ENCODE measurements around the gene ULBP1. TPM values are rescaled to one million over a fixed set of nuclear protein-coding genes. Genes with fewer than 3 reads are reported as not detected.
"Not testable (repeated sequence)": the region's sequence is repeated elsewhere in the genome, so short reads cannot be mapped to it uniquely, and the experiment has no call there.

ULBP1 gene
- total RNA-seq (under 1 TPM in 4 of 5 donors, not detected in 1; 0.13 to 0.23 (median 0.14) TPM), total RNA-seq (0 to 16.7 (median 0.30) reads per million in 29 experiments)
- total RNA-seq (2013), result not detected

DNA sequence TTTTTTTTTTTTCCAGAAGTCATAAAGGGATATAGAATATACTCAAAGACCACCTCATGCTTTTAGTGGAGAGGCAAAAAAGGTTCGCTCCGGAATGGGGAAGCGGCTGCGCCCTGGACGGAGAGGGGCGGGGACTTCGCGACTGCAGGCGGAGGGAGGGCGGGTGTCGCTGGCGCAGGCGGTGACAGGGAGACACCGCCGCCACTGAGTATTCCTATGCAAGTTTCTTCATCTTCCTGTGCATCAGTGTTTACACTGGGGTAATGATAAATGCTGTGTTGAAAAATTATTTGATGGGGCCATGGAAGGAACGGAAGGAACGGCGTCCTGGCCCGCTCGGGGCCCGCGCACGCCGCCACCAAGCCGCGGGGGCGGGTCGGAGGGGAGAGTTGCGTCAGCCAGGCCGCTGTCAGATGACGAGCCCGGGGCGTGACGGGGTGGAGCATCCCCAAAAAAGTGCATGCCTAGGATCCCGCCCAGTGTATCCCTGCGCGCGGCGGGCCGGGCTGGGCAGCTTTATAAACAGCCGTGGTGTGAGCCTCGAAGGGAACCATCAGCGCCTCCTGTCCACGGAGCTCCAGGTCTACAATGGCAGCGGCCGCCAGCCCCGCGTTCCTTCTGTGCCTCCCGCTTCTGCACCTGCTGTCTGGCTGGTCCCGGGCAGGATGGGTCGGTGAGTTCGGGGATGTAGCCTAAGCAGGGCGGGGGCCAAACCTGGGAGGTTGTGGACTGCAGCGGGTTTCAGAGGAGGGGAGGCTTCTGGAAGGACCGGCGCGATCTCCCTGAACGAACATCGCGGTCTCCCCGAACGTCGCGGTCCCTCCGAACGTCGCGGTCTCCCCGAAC, at the start of gene ULBP1:
Gene ULBP1 (plus strand): TSS at position 482 of the 846 bp plus-strand sequence. CDS start 107 bp downstream, at position 589.
- under 1% methylated on average over 68 of the region's 69 CpGs for WGBS (ENCODE audit: insufficient coverage)
- H3K4me1 ChIP-seq (ENCODE audit: control insufficient read depth in 1 of 2, extremely low read depth in 1 of 2, insufficient read depth in 2 of 2, low read length in 2 of 2), result peaks cover 8 to 31% of the 10 kb centered on the region in 2 experiments
- no peaks in the 10 kb centered on the region for H3K9me3 ChIP-seq
- Mint-ChIP-seq H3K4me1 (peaks cover 22 to 33% (median 26%) of the 10 kb centered on the region in 3 donors), H3K27ac (peak within 1 kb of the TSS; percentile 34 to 40), H3K27me3 (peaks cover 73 to 88% of the 10 kb centered on the region in 2 donors), H3K36me3 (no peaks in the 10 kb centered on the region), H3K4me3 (peak within 1 kb of the TSS; percentile 84 to 95 (median 85)), H3K9me3 (no peaks in the 10 kb centered on the region)
- peaks cover 6 to 78% of the 10 kb centered on the region in 2 experiments for H3K27me3 ChIP-seq (replicated peaks in 1 of 2; ENCODE audit: control insufficient read depth in 2 of 2, extremely low read depth in 1 of 2, insufficient read depth in 2 of 2, low read length in 1 of 2)
- DNase-seq (peak; percentile 30 to 79 (median 51)), ATAC-seq (replicated peaks in 1 of 4) (peak; percentile 67 to 79 (median 72))
- peak within 1 kb of the TSS; percentile 52 to 60 for H3K4me3 ChIP-seq (ENCODE audit: control insufficient read depth in 1 of 2, extremely low read depth in 1 of 2, low read length in 1 of 2)
- POLR2A ChIA-PET, result interaction anchor here in 1 of 2 donors (0.6 kb wide), 1 partner anchor 27 kb away, joined by 3 read pairs; no protein-coding TSS in a partner anchor
- no peaks in the 10 kb centered on the region for H3K36me3 ChIP-seq (ENCODE audit: control insufficient read depth in 2 of 2, extremely low read depth in 1 of 2, insufficient read depth in 1 of 2, low read length in 1 of 2)
- no peak within 1 kb of the TSS for H3K27ac ChIP-seq (ENCODE audit: low read length)
- CTCF ChIA-PET, result no interaction called here

DNA sequence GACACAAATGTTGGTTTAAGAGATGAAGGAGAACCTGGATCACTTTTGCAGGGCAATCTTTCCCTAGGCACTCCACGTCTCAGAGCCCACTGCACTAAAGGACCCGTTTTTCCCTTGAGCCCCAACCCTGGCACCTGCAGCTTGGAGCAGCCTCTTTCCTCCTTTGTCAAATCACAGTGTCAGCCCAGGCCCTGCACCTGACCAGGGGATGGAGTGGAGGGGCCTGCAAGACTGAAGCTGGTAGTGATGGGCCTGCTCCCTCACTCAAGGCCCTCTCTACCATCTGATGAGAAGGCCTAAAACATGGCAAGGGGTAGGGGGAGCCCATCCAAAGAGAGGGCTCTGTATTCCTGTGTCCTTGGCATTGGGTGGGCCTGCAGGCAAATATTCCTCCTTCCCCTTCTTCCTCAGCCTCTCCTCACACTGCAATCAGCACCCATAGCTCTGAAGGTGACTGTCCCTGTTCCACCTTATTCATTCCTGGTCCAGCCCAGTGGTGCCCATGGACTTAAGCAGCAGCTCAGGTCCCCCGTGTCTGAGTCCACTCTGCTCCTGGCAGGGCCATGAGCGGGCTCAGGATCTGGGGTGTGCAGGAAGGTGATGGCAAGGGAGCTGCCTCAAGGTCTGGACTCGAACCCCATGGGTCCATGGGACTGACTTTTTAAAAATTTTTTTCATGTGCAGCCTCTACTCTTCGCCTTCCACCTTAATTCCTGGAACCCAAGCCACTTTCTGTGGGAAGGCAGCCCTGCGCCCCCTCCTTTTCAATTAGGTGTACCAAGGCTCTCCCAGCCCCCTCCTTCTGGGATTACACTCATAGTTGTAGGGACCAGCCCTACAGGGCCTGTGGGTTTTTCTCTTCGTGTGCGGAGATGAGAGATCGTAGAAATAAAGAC, 47.5 kb upstream of the ULBP1 start:
- H3K27me3 Mint-ChIP-seq, result peaks cover 18 to 25% of the 10 kb centered on the region in 2 donors
- POLR2A ChIA-PET, result no interaction called here
- DNase-seq, result no peak

DNA sequence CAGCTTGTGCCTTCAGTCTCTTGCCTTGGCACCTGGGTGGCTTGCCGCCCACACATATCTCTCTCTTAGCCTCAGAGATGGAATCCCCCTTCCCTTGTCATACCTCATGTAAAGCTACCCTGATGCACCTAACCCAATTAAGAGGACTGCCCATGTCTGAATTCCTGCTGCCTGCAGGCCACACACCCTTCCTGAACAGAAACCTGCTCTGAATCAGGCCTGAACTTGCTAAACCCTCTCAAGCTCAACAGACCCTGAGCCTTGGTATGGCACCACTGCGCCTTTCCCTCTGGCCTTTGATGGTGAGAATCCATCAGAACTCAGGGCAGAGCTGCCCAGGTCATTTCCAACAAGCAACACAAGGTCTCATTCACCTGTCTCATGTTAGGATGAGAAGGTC, 46.1 kb upstream of the ULBP1 start:
- no peak overlapping the region for H3K4me3 Mint-ChIP-seq
- ATAC-seq (replicated peaks in 1 of 4), result no peak

More for the DNA sequence above, 47.5 kb upstream of the ULBP1 start:
- Histone ChIP-seq H3K9me3 (no peaks in the 10 kb centered on the region), H3K27ac (ENCODE audit: low read length) (no peak overlapping the region), H3K27me3 (replicated peaks in 1 of 2; ENCODE audit: control insufficient read depth in 2 of 2, extremely low read depth in 1 of 2, insufficient read depth in 2 of 2, low read length in 1 of 2) (peaks cover 3 to 31% of the 10 kb centered on the region in 2 experiments), H3K4me3 (ENCODE audit: control insufficient read depth in 1 of 2, extremely low read depth in 1 of 2, low read length in 1 of 2) (no peak overlapping the region), H3K36me3 (ENCODE audit: control insufficient read depth in 2 of 2, extremely low read depth in 1 of 2, insufficient read depth in 1 of 2, low read length in 1 of 2) (no peaks in the 10 kb centered on the region), H3K4me1 (ENCODE audit: control insufficient read depth in 1 of 2, extremely low read depth in 1 of 2, insufficient read depth in 2 of 2, low read length in 2 of 2) (no peaks in the 10 kb centered on the region)
- Mint-ChIP-seq H3K4me3 (no peak overlapping the region), H3K36me3 (no peaks in the 10 kb centered on the region), H3K27ac (no peak overlapping the region), H3K4me1 (no peaks in the 10 kb centered on the region), H3K9me3 (no peaks in the 10 kb centered on the region)
- no peak for ATAC-seq (replicated peaks in 1 of 4)
- WGBS (ENCODE audit: insufficient coverage), result 75% methylated on average over 8 of the region's 10 CpGs
- CTCF ChIA-PET, result interaction anchor here in 1 of 2 donors (0.6 kb wide), 1 partner anchor 544 kb away, joined by 8 read pairs; no protein-coding TSS in a partner anchor

DNA sequence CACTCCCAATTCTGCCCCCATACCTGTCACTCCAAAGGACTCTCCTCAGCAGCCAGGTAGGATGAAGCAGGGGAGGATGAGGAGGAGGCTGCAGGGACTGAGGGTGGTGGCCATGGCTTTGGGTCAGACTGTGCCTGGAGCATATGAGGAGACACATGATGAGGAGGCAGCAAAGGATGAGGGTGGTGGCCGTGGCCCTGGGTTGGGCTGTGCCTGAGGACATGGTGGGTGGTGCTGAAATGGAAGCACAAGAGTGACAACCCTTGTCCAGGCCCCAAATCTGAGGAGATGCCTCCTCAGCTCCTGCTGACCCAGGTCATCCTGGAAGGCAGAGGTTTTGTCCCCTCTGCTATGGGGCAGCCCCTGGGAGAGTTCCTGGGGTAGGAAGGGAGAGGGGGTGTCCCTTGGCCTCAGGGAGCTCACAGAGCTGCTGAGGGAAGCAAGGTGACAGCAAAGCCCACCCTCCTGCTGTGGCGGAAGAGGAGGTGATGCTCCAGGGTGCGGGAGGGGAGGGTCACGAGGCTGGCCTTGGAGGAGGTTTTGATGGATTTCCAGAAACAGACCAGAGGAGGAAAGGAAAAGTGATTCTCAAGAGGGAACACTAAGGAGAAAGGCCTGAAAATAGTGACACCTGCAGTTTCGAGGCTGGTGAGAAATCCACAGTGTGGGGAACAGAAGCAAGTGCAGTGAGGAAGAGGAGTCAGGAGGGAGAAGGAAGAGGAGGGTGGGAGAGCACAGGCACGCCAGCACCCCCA, 45.4 kb upstream of the ULBP1 start:
- Mint-ChIP-seq H3K36me3 (no peaks in the 10 kb centered on the region), H3K27me3 (peaks cover 36 to 45% of the 10 kb centered on the region in 2 donors), H3K27ac (no peak overlapping the region), H3K4me3 (no peak overlapping the region), H3K9me3 (no peaks in the 10 kb centered on the region), H3K4me1 (peaks cover 12 to 16% (median 12%) of the 10 kb centered on the region in 3 donors)
- H3K27ac ChIP-seq (ENCODE audit: low read length), result no peak overlapping the region
- H3K4me3 ChIP-seq (ENCODE audit: control insufficient read depth in 1 of 2, extremely low read depth in 1 of 2, low read length in 1 of 2), result no peak overlapping the region
- H3K9me3 ChIP-seq, result no peaks in the 10 kb centered on the region
- ATAC-seq (replicated peaks in 1 of 4) (no peak), DNase-seq (peak in 1 of 35 experiments; percentile 17)
- no peaks in the 10 kb centered on the region for H3K36me3 ChIP-seq (ENCODE audit: control insufficient read depth in 2 of 2, extremely low read depth in 1 of 2, insufficient read depth in 1 of 2, low read length in 1 of 2)
- WGBS (ENCODE audit: insufficient coverage), result 76% methylated on average over 6 of the region's 6 CpGs
- peaks cover 3 to 46% of the 10 kb centered on the region in 2 experiments for H3K27me3 ChIP-seq (replicated peaks in 1 of 2; ENCODE audit: control insufficient read depth in 2 of 2, extremely low read depth in 1 of 2, insufficient read depth in 2 of 2, low read length in 1 of 2)
- peaks cover 3 to 13% of the 10 kb centered on the region in 2 experiments for H3K4me1 ChIP-seq (ENCODE audit: control insufficient read depth in 1 of 2, extremely low read depth in 1 of 2, insufficient read depth in 2 of 2, low read length in 2 of 2)
- ChIA-PET POLR2A (interaction anchor here in 1 of 2 donors (0.6 kb wide), 1 partner anchor 285 kb away, joined by 8 read pairs; no protein-coding TSS in a partner anchor), CTCF (interaction anchor here in 1 of 2 donors (0.5 kb wide), 1 partner anchor 87 kb away, joined by 4 read pairs; no protein-coding TSS in a partner anchor)

More for the DNA sequence above, 46.1 kb upstream of the ULBP1 start:
- Histone ChIP-seq H3K36me3 (ENCODE audit: control insufficient read depth in 2 of 2, extremely low read depth in 1 of 2, insufficient read depth in 1 of 2, low read length in 1 of 2) (no peaks in the 10 kb centered on the region), H3K27ac (ENCODE audit: low read length) (no peak overlapping the region), H3K4me1 (ENCODE audit: control insufficient read depth in 1 of 2, extremely low read depth in 1 of 2, insufficient read depth in 2 of 2, low read length in 2 of 2) (peaks cover 3 to 7% of the 10 kb centered on the region in 2 experiments), H3K4me3 (ENCODE audit: control insufficient read depth in 1 of 2, extremely low read depth in 1 of 2, low read length in 1 of 2) (no peak overlapping the region), H3K27me3 (replicated peaks in 1 of 2; ENCODE audit: control insufficient read depth in 2 of 2, extremely low read depth in 1 of 2, insufficient read depth in 2 of 2, low read length in 1 of 2) (peaks cover 3 to 42% of the 10 kb centered on the region in 2 experiments), H3K9me3 (no peaks in the 10 kb centered on the region)
- Mint-ChIP-seq H3K27me3 (peaks cover 29 to 38% of the 10 kb centered on the region in 2 donors), H3K4me1 (peaks cover 6 to 9% (median 6%) of the 10 kb centered on the region in 3 donors), H3K27ac (no peak overlapping the region), H3K9me3 (no peaks in the 10 kb centered on the region), H3K36me3 (no peaks in the 10 kb centered on the region)
- ChIA-PET POLR2A (interaction anchor here in 1 of 2 donors (0.6 kb wide), 1 partner anchor 285 kb away, joined by 8 read pairs; no protein-coding TSS in a partner anchor), CTCF (interaction anchor here in 1 of 2 donors (0.5 kb wide), 1 partner anchor 86 kb away, joined by 4 read pairs; no protein-coding TSS in a partner anchor)
- DNase-seq, result no peak
- WGBS (ENCODE audit: insufficient coverage), result 100% methylated on average over 1 of the region's 2 CpGs

DNA sequence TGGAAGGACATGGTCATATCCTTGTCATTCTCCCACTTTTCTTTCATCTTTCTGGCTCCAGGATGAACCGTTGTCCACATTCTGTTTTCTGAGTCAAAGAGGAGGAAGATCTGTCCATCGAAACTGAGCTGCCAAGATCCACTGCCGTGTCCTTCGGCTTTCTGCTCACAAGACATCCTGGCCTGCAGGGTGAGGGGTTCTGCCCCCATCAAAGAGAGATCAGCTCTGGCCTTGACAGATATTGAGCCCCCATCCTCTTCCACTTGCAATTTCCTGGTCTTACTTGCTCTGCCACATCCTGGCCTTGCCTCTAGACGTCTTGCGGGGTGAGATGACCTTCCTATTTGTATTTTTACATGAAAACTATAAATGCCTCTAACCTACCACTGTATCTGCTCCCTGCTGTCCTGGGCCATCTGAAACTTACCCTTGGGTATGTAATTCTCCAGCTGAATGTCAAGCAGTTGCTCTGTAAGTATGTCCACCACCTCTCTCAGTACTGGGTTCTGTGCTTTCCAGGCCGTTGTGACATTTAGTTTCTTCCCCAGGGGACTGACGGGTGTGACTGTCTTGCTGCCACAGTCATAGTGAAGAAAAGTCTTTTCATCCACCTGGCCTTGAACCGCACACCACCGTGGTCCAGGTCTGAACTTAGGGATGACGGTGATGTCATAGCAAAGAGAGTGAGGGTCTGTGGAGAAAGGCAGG, 44.5 kb upstream of the ULBP1 start:
- ATAC-seq (replicated peaks in 1 of 4); H3K4me3 ChIP-seq (ENCODE audit: control insufficient read depth in 1 of 2, extremely low read depth in 1 of 2, low read length in 1 of 2); H3K27ac ChIP-seq (ENCODE audit: low read length); H3K9me3 Mint-ChIP-seq; H3K27ac Mint-ChIP-seq; H3K9me3 ChIP-seq; H3K4me3 Mint-ChIP-seq; H3K36me3 ChIP-seq (ENCODE audit: control insufficient read depth in 2 of 2, extremely low read depth in 1 of 2, insufficient read depth in 1 of 2, low read length in 1 of 2); H3K36me3 Mint-ChIP-seq; POLR2A ChIA-PET; CTCF ChIA-PET: not testable (repeated sequence)
- H3K27me3 Mint-ChIP-seq, result peaks cover 43 to 54% of the 10 kb centered on the region in 2 donors
- peak in 2 of 35 experiments; percentile 7 to 20 for DNase-seq
- Histone ChIP-seq H3K4me1 (ENCODE audit: control insufficient read depth in 1 of 2, extremely low read depth in 1 of 2, insufficient read depth in 2 of 2, low read length in 2 of 2) (peaks cover 3 to 18% of the 10 kb centered on the region in 2 experiments), H3K27me3 (replicated peaks in 1 of 2; ENCODE audit: control insufficient read depth in 2 of 2, extremely low read depth in 1 of 2, insufficient read depth in 2 of 2, low read length in 1 of 2) (peaks cover 9 to 53% of the 10 kb centered on the region in 2 experiments)
- H3K4me1 Mint-ChIP-seq, result peaks cover 15 to 24% (median 20%) of the 10 kb centered on the region in 3 donors
- 73% methylated on average over 6 of the region's 11 CpGs for WGBS (ENCODE audit: insufficient coverage)

All from T-cell (primary cell).